ENCODE results near the gene ATRIP.

Gene ATRIP

DNA sequence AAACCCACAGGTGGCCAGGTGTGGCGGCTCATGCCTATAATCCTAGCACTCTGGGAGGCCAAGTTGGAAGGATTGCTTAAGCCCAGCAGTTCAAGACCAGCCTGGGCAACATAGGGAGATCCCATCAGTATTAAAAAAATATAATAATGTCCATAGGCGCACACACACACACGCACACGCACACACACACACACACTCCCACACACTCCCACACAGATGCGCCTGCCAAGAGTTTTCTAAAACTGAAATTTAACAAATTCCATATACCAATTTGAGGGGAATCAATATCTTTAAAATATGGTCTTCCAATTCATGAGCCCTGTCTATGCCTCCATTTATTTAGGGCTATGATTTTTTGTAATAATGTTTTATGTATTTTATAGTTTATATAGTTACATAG lies 40.4 kb downstream of the ATRIP start:
- Histone ChIP-seq H3K27me3 (no peaks in the 10 kb centered on the region), H3K9me3 (no peaks in the 10 kb centered on the region), H3K4me3 (no peak overlapping the region), H3K27ac (no peak overlapping the region), H3K36me3 (no peaks in the 10 kb centered on the region), H3K4me1 (no peaks in the 10 kb centered on the region)
- DNase-seq: no peak
- TF ChIP-seq, protein P1, sequence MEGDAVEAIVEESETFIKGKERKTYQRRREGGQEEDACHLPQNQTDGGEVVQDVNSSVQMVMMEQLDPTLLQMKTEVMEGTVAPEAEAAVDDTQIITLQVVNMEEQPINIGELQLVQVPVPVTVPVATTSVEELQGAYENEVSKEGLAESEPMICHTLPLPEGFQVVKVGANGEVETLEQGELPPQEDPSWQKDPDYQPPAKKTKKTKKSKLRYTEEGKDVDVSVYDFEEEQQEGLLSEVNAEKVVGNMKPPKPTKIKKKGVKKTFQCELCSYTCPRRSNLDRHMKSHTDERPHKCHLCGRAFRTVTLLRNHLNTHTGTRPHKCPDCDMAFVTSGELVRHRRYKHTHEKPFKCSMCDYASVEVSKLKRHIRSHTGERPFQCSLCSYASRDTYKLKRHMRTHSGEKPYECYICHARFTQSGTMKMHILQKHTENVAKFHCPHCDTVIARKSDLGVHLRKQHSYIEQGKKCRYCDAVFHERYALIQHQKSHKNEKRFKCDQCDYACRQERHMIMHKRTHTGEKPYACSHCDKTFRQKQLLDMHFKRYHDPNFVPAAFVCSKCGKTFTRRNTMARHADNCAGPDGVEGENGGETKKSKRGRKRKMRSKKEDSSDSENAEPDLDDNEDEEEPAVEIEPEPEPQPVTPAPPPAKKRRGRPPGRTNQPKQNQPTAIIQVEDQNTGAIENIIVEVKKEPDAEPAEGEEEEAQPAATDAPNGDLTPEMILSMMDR (IDR thresholded peaks at IDR 0.05): no peak
- intact Hi-C loops (cut with DNase I; ENCODE audit: low total_unique reads): no loop called here

DNA sequence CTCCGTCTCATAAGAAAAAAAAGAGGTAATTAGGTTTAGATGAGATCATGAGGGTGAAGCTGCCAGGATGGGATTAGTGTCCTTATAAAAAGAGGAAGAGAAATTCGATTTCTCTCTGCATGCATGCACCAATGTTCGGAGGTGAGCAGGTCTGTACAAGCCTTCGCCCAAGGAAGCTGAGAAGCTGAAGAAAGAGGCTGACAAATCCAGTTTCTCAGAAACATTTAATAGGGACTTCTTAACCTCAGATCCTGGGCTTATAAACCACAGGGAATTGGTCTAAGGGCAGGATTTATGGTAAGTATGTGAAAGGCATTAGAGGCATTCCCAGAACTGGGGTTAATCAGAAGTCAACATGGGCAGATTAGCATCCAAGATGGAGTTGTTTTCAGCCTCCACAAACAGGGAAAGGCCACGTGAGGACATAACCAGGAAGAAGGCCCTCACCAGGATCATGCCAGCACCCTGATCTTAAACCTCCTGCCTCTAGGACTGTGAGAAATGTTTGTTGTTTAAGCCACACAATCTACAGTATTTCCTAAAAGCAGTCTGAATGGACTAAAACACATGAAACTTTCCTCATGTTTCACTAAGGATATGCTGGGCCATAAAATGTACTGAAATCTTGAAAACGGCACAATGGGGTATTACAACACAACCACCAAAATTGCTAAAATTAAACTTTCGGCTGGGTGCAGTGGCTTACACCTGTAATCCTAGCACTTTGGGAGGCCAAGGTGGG lies 46.1 kb downstream of the ATRIP start:
- Histone ChIP-seq H3K36me3 (peaks cover 11 to 32% (median 20%) of the 10 kb centered on the region in 3 donors), H3K27ac (no peak overlapping the region)
- intact Hi-C loops (cut with DNase I; ENCODE audit: low total_unique reads): no loop called here

DNA sequence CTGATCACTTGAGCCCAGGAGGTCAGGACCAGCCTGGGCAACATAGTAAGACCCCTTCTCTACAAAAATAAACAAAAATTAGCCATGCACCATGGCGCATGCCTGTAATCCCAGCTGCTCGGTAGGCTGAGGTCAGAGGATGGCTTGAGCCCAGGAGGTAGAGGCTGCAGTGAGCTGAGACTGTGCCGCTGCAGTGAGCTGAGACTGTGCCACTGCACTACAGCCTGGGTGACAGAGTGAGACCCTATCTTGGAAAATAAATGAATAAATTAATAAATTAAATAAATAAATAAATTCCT lies 46.6 kb downstream of the ATRIP start:
- H3K27ac ChIP-seq: no peak overlapping the region
- H3K36me3 ChIP-seq: peaks cover 11 to 34% (median 25%) of the 10 kb centered on the region in 3 donors
- no peaks in the 10 kb centered on the region for H3K4me1 ChIP-seq
- H3K4me3 ChIP-seq: no peak overlapping the region
- H3K27me3 ChIP-seq: no peaks in the 10 kb centered on the region
- no peaks in the 10 kb centered on the region for H3K9me3 ChIP-seq
- TF ChIP-seq, protein P1 (IDR thresholded peaks at IDR 0.05): no peak
- DNase-seq: peak in 1 of 2 donors; percentile 39
- intact Hi-C loops (cut with DNase I; ENCODE audit: low total_unique reads): no loop called here

More for the DNA sequence above, 46.1 kb downstream of the ATRIP start:
- Histone ChIP-seq H3K4me3 (no peak overlapping the region), H3K9me3 (no peaks in the 10 kb centered on the region), H3K27me3 (no peaks in the 10 kb centered on the region), H3K4me1 (no peaks in the 10 kb centered on the region)
- peak in 1 of 2 donors; percentile 15 for DNase-seq
- TF ChIP-seq, protein P1 (IDR thresholded peaks at IDR 0.05): no peak

DNA sequence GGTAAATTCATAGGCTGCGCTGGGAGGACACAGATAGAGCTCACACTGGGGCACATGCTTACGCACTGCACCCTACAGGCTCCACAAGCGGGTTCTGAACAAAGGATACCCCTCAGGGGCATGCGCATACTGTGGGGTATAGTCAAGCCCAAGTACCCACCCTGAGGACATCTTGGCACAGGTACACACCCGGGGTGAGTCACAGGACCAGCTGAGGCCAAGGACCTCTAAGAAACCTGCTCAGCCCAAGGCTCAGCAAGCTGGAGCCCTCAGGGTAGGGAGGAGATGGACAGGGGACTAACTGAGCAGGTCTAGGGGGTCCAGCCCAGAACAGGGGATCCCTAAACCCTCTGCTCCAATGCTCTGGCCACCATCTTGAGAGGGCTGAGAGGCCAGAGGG lies 54.1 kb downstream of the ATRIP start:
- Histone ChIP-seq H3K27ac (no peak overlapping the region), H3K9me3 (no peaks in the 10 kb centered on the region), H3K36me3 (peaks cover 10 to 43% (median 36%) of the 10 kb centered on the region in 3 donors), H3K4me3 (no peak overlapping the region), H3K4me1 (peaks cover 0 to 28% (median 22%) of the 10 kb centered on the region in 4 donors), H3K27me3 (no peaks in the 10 kb centered on the region)
- TF ChIP-seq, protein P1 (IDR thresholded peaks at IDR 0.05): no peak
- DNase-seq: no peak
- intact Hi-C loops (cut with DNase I; ENCODE audit: low total_unique reads): no loop called here

DNA sequence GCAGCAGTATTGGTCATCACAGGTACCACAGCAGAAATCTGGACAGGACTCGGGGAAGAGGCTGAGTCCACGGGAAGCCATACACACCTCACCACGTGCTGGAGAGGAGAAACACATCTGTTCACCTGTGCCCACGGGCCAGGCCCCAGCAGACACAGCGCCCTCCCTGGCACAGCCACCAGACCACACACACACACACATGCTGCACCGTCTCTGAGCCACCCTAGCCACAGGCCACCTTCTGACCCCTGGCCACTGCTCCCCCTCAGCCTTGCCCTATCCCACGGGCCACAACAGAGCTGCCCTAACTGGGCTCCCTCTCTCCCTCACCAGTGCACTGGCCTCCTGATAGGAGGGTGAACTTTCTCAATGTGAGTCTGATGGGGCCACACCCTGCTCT lies 54.7 kb downstream of the ATRIP start:
- Histone ChIP-seq H3K27me3 (no peaks in the 10 kb centered on the region), H3K9me3 (no peaks in the 10 kb centered on the region), H3K4me3 (no peak overlapping the region), H3K27ac (no peak overlapping the region), H3K4me1 (peaks cover 0 to 28% (median 22%) of the 10 kb centered on the region in 4 donors), H3K36me3 (peaks cover 6 to 38% (median 31%) of the 10 kb centered on the region in 3 donors)
- no peak for DNase-seq
- intact Hi-C loops (cut with DNase I; ENCODE audit: low total_unique reads): no loop called here
- TF ChIP-seq, protein P1 (IDR thresholded peaks at IDR 0.05): no peak

All from tibial artery (tissue), 4 donors.